Smooth muscle cell (in vitro differentiated cells): ENCODE measurements around the gene TNIK. TPM values are rescaled to one million over a fixed set of nuclear protein-coding genes. Genes with fewer than 3 reads are reported as not detected.
A peak's percentile ranks its signal among the peaks of the same experiment; 100 is the strongest.

Experiments
- DNase-seq: peaks from one replicate; lab custom pipeline; 2025; ENCODE audit not compliant: unreplicated experiment; lab: John Stamatoyannopoulos, UW
- H2AFZ ChIP-seq: fragments of 200-600 bp; sonication (generic); 2 replicates; pipeline ENCODE4 v1.6.0; 2016; ENCODE audit warnings: antibody characterized with exemption, low read depth, mild to moderate bottlenecking
- H3F3A ChIP-seq: fragments of 200-600 bp; sonication (generic); 2 replicates; pipeline ENCODE4 v1.6.0; 2017; ENCODE audit warnings: antibody characterized with exemption, low read depth
- H3K27ac ChIP-seq: fragments of 200-600 bp; sonication (generic); 2 replicates; pipeline ENCODE4 v1.5.1; 2016; ENCODE audit warnings: low read depth, mild to moderate bottlenecking
- H3K27me3 ChIP-seq: fragments of 200-600 bp; sonication (generic); 2 replicates; pipeline ENCODE4 v1.6.1; 2016; ENCODE audit warnings: low read depth, mild to moderate bottlenecking
- H3K36me3 ChIP-seq: fragments of 200-600 bp; sonication (generic); 2 replicates; pipeline ENCODE4 v1.5.1; 2016; ENCODE audit warnings: low read depth
- H3K4me1 ChIP-seq: fragments of 200-600 bp; sonication (generic); 2 replicates; pipeline ENCODE4 v1.5.1; 2016; ENCODE audit warnings: low read depth
- H3K4me2 ChIP-seq: fragments of 200-600 bp; sonication (generic); 2 replicates; pipeline ENCODE4 v1.6.0; 2016; ENCODE audit warnings: mild to moderate bottlenecking
- H3K4me3 ChIP-seq: fragments of 200-600 bp; sonication (generic); 2 replicates; pipeline ENCODE4 v1.5.1; 2016; ENCODE audit warnings: mild to moderate bottlenecking
- H3K79me2 ChIP-seq: fragments of 200-600 bp; sonication (generic); 2 replicates; pipeline ENCODE4 v1.6.0; 2016; ENCODE audit warnings: low read depth, mild to moderate bottlenecking
- H3K9ac ChIP-seq: fragments of 200-600 bp; sonication (generic); 2 replicates; pipeline ENCODE4 v1.6.0; 2016; ENCODE audit warnings: low read depth
- H3K9me3 ChIP-seq: fragments of 200-600 bp; sonication (generic); replicated peaks from 2 replicates; pipeline ENCODE4 v1.5.1; 2016; ENCODE audit warnings: low read depth
- H4K20me1 ChIP-seq: fragments of 200-600 bp; sonication (generic); 2 replicates; pipeline ENCODE4 v1.6.0; 2016; ENCODE audit warnings: low read depth
- CTCF ChIP-seq: fragments of 200-600 bp; sonication (generic); IDR thresholded peaks from 2 replicates; pipeline ENCODE4 v1.5.1; 2017; ENCODE audit warnings: borderline replicate concordance, mild to moderate bottlenecking, antibody characterized with exemption; ENCODE audit not compliant: insufficient read depth, poor library complexity, severe bottlenecking
- WGBS: methylation state at CpG from one replicate; pipeline ENCODE4 v1.1.7; 2016; ENCODE audit warnings: low lambda C conversion rate; 5-methylcytosine and 5-hydroxymethylcytosine counted together
- polyA plus RNA-seq: library from polyadenylated mRNA; unstranded; fragments of >200 nt; fragmentation: Nextera tagmentation; extraction: Ambion mirVana; gene quantifications from 2 replicates; pipeline ENCODE4 v1.2.1, GENCODE V29; 2016
- total RNA-seq: library from RNA; depleted of rRNA; stranded (reverse); fragments of >200 nt; gene quantifications from 2 replicates; pipeline ENCODE4 v1.2.3, GENCODE V29; 2014

Gene TNIK
- total and polyA plus RNA-seq, 2 experiments from 2014 or later: 10.4 to 12.5 TPM

DNA sequence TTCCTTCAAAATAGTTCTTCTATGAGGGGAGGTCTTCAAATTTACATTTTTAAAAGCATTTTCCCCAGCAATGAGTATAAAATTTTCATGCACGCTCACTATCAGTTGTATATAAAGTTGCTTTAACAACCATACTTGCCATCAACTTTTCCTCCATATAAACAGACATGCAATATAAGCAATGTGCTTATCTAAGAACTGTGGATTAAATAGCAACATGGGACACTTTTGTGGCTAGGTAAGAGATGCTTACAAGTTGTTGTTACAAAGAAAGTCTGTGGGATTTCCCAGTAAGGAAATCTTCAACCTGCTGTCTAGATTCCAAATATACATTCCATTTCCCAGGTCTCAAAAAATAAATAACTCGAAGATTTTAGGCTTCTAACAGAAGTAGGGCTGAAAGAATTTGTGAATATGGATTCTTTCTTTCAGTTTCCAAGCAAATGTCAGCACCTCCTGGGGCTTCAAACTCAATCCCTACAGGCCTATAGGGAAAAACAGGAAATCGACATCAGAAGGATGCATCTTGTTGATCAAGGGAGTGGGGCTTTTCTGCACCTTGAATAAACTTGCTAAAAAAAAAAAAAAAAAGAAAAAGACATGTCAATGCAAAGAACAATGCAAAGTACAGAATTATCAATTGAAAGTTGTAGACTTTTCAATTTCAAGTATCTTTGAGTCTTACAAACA is 16.1 kb downstream of the TNIK start:
- no peaks in the 10 kb centered on the region for H3K36me3 ChIP-seq
- H3K4me2 ChIP-seq: no peak overlapping the region
- H3K27me3 ChIP-seq: no peaks in the 10 kb centered on the region
- WGBS: 76% methylated on average over 3 of the region's 3 CpGs
- no peak overlapping the region for H2AFZ ChIP-seq
- DNase-seq: no peak
- peaks cover 42% of the 10 kb centered on the region for H3K79me2 ChIP-seq
- peaks cover 3% of the 10 kb centered on the region for H3F3A ChIP-seq
- no peaks in the 10 kb centered on the region for H3K9me3 ChIP-seq
- no peak overlapping the region for H3K9ac ChIP-seq
- H4K20me1 ChIP-seq: peaks cover 19% of the 10 kb centered on the region
- H3K4me1 ChIP-seq: peaks cover 20% of the 10 kb centered on the region
- no peak overlapping the region for H3K4me3 ChIP-seq
- no peak overlapping the region for H3K27ac ChIP-seq
- TF ChIP-seq CTCF: no peak

- Histone ChIP-seq H4K20me1 (peaks cover 19% of the 10 kb centered on the region), H3K36me3 (no peaks in the 10 kb centered on the region), H3K4me2 (peak overlapping the region; percentile 44), H3K4me1 (peaks cover 20% of the 10 kb centered on the region), H2AFZ (no peak overlapping the region), H3K9me3 (no peaks in the 10 kb centered on the region), H3K27me3 (no peaks in the 10 kb centered on the region), H3F3A (peaks cover 3% of the 10 kb centered on the region), H3K27ac (peak overlapping the region; percentile 23), H3K9ac (no peak overlapping the region), H3K4me3 (no peak overlapping the region), H3K79me2 (peaks cover 45% of the 10 kb centered on the region)
- TF ChIP-seq CTCF: no peak
- DNase-seq: no peak
- 38% methylated on average over 6 of the region's 6 CpGs for WGBS
Observed at GRCh38 chr3:171443211-171443957, 16.8 kb downstream of the TNIK start.

GRCh38 chr3:171442184-171442583 is 18.0 kb downstream of the TNIK start:
- DNase-seq: no peak
- 59% methylated on average over 2 of the region's 2 CpGs for WGBS
- TF ChIP-seq CTCF: no peak

More at GRCh38 chr3:171442184-171442583, 18.0 kb downstream of the TNIK start:
- Histone ChIP-seq H3F3A (peaks cover 3% of the 10 kb centered on the region), H2AFZ (no peak overlapping the region), H3K9me3 (no peaks in the 10 kb centered on the region), H3K9ac (no peak overlapping the region), H3K4me2 (no peak overlapping the region), H3K27ac (no peak overlapping the region), H4K20me1 (peaks cover 31% of the 10 kb centered on the region), H3K27me3 (no peaks in the 10 kb centered on the region), H3K36me3 (no peaks in the 10 kb centered on the region), H3K79me2 (peaks cover 51% of the 10 kb centered on the region), H3K4me1 (peaks cover 20% of the 10 kb centered on the region), H3K4me3 (no peak overlapping the region)
